C4-2B (cell line): ENCODE results near the gene DAW1.
A peak's percentile ranks its signal among the peaks of the same experiment; 100 is the strongest.

Source experiments
- H3K27ac ChIP-seq: fragments of 450-650 bp; 2 replicates; pipeline ENCODE4 v1.5.1; 2017
- ZFX ChIP-seq: fragments of 450-650 bp; IDR thresholded peaks from 2 replicates; pipeline ENCODE4 v1.6.1; 2017
- TF ChIP-seq, protein P1 (sequence below): fragments of 450-650 bp; conservative IDR thresholded peaks from 2 replicates; pipeline ENCODE4 v1.5.1; 2017; ENCODE audit warnings: mild to moderate bottlenecking

The DAW1 gene

GRCh38 chr2:227888289-227888688 lies 16.9 kb downstream of the DAW1 start:
- no peak overlapping the region for H3K27ac ChIP-seq
- TF ChIP-seq, protein P1, sequence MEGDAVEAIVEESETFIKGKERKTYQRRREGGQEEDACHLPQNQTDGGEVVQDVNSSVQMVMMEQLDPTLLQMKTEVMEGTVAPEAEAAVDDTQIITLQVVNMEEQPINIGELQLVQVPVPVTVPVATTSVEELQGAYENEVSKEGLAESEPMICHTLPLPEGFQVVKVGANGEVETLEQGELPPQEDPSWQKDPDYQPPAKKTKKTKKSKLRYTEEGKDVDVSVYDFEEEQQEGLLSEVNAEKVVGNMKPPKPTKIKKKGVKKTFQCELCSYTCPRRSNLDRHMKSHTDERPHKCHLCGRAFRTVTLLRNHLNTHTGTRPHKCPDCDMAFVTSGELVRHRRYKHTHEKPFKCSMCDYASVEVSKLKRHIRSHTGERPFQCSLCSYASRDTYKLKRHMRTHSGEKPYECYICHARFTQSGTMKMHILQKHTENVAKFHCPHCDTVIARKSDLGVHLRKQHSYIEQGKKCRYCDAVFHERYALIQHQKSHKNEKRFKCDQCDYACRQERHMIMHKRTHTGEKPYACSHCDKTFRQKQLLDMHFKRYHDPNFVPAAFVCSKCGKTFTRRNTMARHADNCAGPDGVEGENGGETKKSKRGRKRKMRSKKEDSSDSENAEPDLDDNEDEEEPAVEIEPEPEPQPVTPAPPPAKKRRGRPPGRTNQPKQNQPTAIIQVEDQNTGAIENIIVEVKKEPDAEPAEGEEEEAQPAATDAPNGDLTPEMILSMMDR = no peak
- no peak for TF ChIP-seq ZFX

GRCh38 chr2:227889336-227889735 lies 17.9 kb downstream of the DAW1 start:
- no peak overlapping the region for H3K27ac ChIP-seq
- TF ChIP-seq ZFX = no peak
- TF ChIP-seq, protein P1 = no peak

DNA sequence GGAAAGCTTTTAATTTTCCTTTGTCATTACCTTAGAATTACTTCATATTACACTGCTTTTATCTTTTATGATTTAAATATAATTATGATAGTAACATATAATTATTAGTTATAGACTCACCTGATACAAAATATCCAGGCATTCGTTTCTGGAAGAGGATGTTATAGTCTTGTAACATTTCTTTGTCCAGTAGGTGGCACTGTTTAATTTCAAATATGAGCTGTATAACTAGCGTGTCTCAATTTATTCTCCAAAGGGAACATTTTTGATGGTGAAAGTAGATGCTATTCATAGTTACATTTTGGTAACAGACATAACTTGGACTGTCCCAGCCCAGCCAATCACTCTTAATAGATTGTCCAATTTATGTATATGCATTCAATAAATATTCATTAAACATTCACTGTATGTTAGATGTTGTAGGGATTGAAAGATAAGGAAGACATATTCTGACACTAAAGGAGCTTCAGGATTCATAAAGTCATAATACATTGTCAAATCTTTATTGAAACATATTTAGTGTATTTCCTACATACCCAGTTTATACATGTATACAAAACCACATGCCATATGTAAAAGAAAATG lies 19.2 kb downstream of the DAW1 start:
- no peak for TF ChIP-seq ZFX
- TF ChIP-seq, protein P1 = peak; percentile 72
- no peak overlapping the region for H3K27ac ChIP-seq

DNA sequence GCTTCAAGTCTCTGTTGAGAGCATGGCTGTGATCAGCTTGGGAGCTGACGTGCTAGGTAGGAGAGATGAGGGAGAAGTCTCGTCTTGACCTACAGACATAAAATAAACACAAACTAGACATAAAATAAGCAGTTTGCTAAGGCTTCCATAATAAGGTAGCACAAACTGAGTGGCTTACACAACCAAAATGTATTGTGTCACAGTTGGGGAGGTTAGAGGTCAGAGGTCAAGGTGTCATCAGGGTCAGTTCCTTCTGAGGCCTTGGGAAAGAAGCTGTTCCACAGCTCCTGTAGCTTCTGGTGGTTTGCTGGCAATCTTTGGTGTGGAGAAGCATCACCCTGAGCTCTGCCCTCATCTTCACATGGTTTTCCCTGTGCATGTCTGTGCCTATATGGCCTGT lies 20.2 kb downstream of the DAW1 start:
- TF ChIP-seq, protein P1 = no peak
- no peak for TF ChIP-seq ZFX
- no peak overlapping the region for H3K27ac ChIP-seq

DNA sequence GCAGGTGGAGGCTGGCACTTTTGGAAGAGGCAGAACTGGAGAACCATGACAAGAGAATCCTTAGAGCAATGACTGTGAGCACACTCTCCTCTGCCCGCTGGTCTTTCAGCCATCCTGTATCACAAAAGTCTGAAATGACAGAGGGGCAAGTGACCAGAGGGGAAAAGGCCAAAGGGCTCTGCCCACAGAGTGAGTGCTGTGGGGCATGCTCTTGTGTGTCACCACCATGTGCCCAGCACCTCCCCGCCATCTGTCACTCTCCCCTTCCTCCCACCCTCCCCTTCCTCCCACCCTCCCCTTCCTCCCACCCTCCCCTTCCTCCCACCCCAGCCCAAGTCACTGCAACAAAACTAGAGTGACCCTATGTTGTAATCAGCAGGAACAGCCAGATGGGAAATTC lies 31.9 kb downstream of the DAW1 start:
- TF ChIP-seq ZFX = no peak
- TF ChIP-seq, protein P1 = no peak
- H3K27ac ChIP-seq = no peak overlapping the region

- H3K27ac ChIP-seq = no peak overlapping the region
- no peak for TF ChIP-seq ZFX
- TF ChIP-seq, protein P1 = no peak
Observed at GRCh38 chr2:227906991-227907390, 35.6 kb downstream of the DAW1 start.

- H3K27ac ChIP-seq = no peak overlapping the region
- TF ChIP-seq ZFX = no peak
- TF ChIP-seq, protein P1 = no peak
Observed at GRCh38 chr2:227908266-227909054, 37.0 kb downstream of the DAW1 start.
